H1 (cell line): ENCODE data around the gene LRRC15.

Source experiments
- CTCF ChIP-seq, 3 experiments: IDR thresholded peaks; 1 replicate in 2 of 3; 2 replicates in 1 of 3; pipeline versions ENCODE4 v1.5.1 to v1.6.1; 2011; ENCODE audit warnings: low read length in 3 of 3, mild to moderate bottlenecking in 3 of 3, inconsistent platforms in 2 of 3, low read depth in 1 of 3, moderate library complexity in 1 of 3; ENCODE audit not compliant: insufficient read depth in 1 of 3; ENCODE audit errors: control extremely low read depth in 1 of 3
- HDAC2 ChIP-seq, 2 experiments: fragments of 300-600 bp in 1 of 2; sonication (generic) in 1 of 2; IDR thresholded peaks; 2 replicates each; pipeline ENCODE4 v1.6.1; 2011 to 2012; ENCODE audit warnings: low read depth in 2 of 2, low read length in 2 of 2, mild to moderate bottlenecking in 2 of 2, moderate library complexity in 2 of 2, borderline replicate concordance in 1 of 2, inconsistent platforms in 1 of 2
- MAX ChIP-seq: IDR thresholded peaks from 2 replicates; pipeline ENCODE4 v1.6.1; 2012; ENCODE audit warnings: inconsistent platforms
- NANOG ChIP-seq: IDR thresholded peaks from 2 replicates; pipeline ENCODE4 v1.6.1; 2011; ENCODE audit warnings: low read length, low read depth, mild to moderate bottlenecking, inconsistent platforms; ENCODE audit not compliant: insufficient read depth, poor library complexity, severe bottlenecking
- PHF8 ChIP-seq: fragments of 200-600 bp; sonication (generic); conservative IDR thresholded peaks from 2 replicates; pipeline ENCODE4 v1.7.1; 2012; ENCODE audit warnings: low read depth, mild to moderate bottlenecking, inconsistent platforms, low read length, moderate library complexity
- POLR2A ChIP-seq, 2 experiments: IDR thresholded peaks; 1 replicate in 1 of 2; 2 replicates in 1 of 2; pipeline ENCODE4 v1.6.1; 2011; ENCODE audit warnings: low read depth in 2 of 2, low read length in 2 of 2, mild to moderate bottlenecking in 2 of 2; ENCODE audit errors: control extremely low read depth in 1 of 2
- RFX5 ChIP-seq: IDR thresholded peaks from 2 replicates; pipeline ENCODE4 v1.6.1; 2011; ENCODE audit warnings: low read depth, low read length, improper control_type of control experiment, borderline replicate concordance
- RXRA ChIP-seq: IDR thresholded peaks from 2 replicates; pipeline ENCODE4 v1.6.1; 2011; ENCODE audit warnings: low read depth, mild to moderate bottlenecking, low read length, moderate library complexity; ENCODE audit not compliant: insufficient read depth
- SRF ChIP-seq: IDR thresholded peaks from 2 replicates; pipeline ENCODE4 v1.6.1; 2011; ENCODE audit warnings: mild to moderate bottlenecking, low read depth, low read length, moderate library complexity
- SUZ12 ChIP-seq: fragments of 200-600 bp; sonication (generic); IDR thresholded peaks from 2 replicates; pipeline ENCODE4 v1.6.1; 2012; ENCODE audit warnings: mild to moderate bottlenecking, inconsistent platforms, low read length, moderate library complexity, mixed read lengths
- TF ChIP-seq, protein P1 (sequence below): IDR thresholded peaks from 2 replicates; pipeline ENCODE4 v1.6.1; 2011; ENCODE audit warnings: low read depth, mild to moderate bottlenecking, low read length; ENCODE audit not compliant: insufficient read depth

DNA sequence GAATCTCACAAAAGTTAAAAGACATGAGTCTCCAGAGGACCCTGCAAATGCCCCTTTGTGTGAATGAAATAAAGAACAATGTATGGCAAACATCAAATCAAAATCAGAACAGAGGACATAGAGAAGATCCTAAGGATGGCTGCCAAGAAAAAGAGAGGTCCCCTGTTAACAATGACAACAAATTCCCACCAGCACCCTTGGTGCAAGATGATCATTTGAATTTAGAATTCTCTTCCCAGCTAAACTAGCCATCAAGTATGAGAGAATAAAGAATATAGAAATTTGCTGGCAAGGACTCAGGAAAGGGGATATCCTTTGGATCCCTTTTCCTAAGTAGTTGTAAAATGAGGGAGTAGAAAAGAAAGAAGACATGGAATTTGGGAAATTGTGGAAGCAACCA is 21.3 kb upstream of the LRRC15 start:
- TF ChIP-seq CTCF (IDR thresholded peaks at IDR 0.05; ENCODE audit: control extremely low read depth in 1 of 3, insufficient read depth in 1 of 3, low read depth in 1 of 3, low read length in 3 of 3) (no peak), HDAC2 (IDR thresholded peaks at IDR 0.05; ENCODE audit: borderline replicate concordance in 1 of 2, low read depth in 2 of 2, low read length in 2 of 2) (no peak), SUZ12 (no peak), RXRA (no peak), NANOG (no peak), MAX (no peak), POLR2A (IDR thresholded peaks at IDR 0.05; ENCODE audit: control extremely low read depth in 1 of 2, low read depth in 2 of 2, low read length in 2 of 2) (no peak), RFX5 (no peak), SRF (no peak), PHF8 (no peak)
- TF ChIP-seq, protein P1, sequence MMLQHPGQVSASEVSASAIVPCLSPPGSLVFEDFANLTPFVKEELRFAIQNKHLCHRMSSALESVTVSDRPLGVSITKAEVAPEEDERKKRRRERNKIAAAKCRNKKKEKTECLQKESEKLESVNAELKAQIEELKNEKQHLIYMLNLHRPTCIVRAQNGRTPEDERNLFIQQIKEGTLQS: no peak
